IMR-90 (cell line): ENCODE measurements around the gene APAF1. TPM values are rescaled to one million over a fixed set of nuclear protein-coding genes. Genes with fewer than 3 reads are reported as not detected.

Experiments used
- ATAC-seq: fragments of 200-7000 bp; cut with Tn5 transposase; 2 replicates; pipeline ENCODE4 v1.9.1; 2020; ENCODE audit warnings: low read depth, mild to moderate bottlenecking, moderate library complexity
- BruUV-seq: library from RNA; stranded (reverse); fragments of 400-500 nt; replicated peaks from 2 replicates; lab custom pipeline; 2021; lab: Mats Ljungman, UMichigan
- CTCF ChIA-PET: fragments of 300-600 bp; formaldehyde crosslinking; extraction: SDS; loops from one replicate; lab custom pipeline; 2021; ENCODE audit warnings: antibody characterized with exemption; lab: Yijun Ruan, JAX
- POLR2A ChIA-PET: fragments of 300-600 bp; sonication (Branson Sonifier 250); formaldehyde crosslinking; loops from one replicate; lab custom pipeline; 2022; ENCODE audit warnings: antibody characterized with exemption; ENCODE audit not compliant: unreplicated experiment; lab: Charles Lee
- DNase-seq: peaks from one replicate; pipeline ENCODE4 v3.0.0; 2013
- H2AFZ ChIP-seq: replicated peaks from 2 replicates; pipeline ENCODE3; 2013; ENCODE audit warnings: low read length, mild to moderate bottlenecking; ENCODE audit not compliant: poor library complexity
- H2AK5ac ChIP-seq: 2 replicates; pipeline ENCODE4 v1.6.1; 2013; ENCODE audit warnings: low read depth, low read length, inconsistent platforms
- H2AK9ac ChIP-seq: replicated peaks from 2 replicates; pipeline ENCODE3; 2013; ENCODE audit warnings: mild to moderate bottlenecking, low read depth, low read length, moderate library complexity; ENCODE audit not compliant: poor library complexity
- H2BK120ac ChIP-seq: 2 replicates; pipeline ENCODE4 v1.6.1; 2013; ENCODE audit warnings: low read depth, low read length, inconsistent platforms
- H2BK15ac ChIP-seq: 3 replicates; pipeline ENCODE4 v1.6.1; 2013; ENCODE audit warnings: low read depth, low read length, inconsistent platforms
- H2BK20ac ChIP-seq: 2 replicates; pipeline ENCODE4 v1.6.1; 2013; ENCODE audit warnings: low read depth, mild to moderate bottlenecking, inconsistent platforms, low read length, moderate library complexity
- H2BK5ac ChIP-seq: 2 replicates; pipeline ENCODE4 v1.6.1; 2013; ENCODE audit warnings: mild to moderate bottlenecking, low read depth, low read length, inconsistent platforms; ENCODE audit not compliant: poor library complexity, severe bottlenecking
- H3K14ac ChIP-seq: replicated peaks from 2 replicates; pipeline ENCODE4 v1.6.1; 2013; ENCODE audit warnings: low read depth, low read length, inconsistent platforms
- H3K18ac ChIP-seq: 2 replicates; pipeline ENCODE4 v1.6.1; 2013; ENCODE audit warnings: low read depth, low read length, control low read depth
- H3K23ac ChIP-seq: 2 replicates; pipeline ENCODE4 v1.6.1; 2013; ENCODE audit warnings: low read depth, low read length, inconsistent platforms
- H3K27ac ChIP-seq: 2 replicates; pipeline ENCODE4 v1.5.1; 2013; ENCODE audit warnings: mild to moderate bottlenecking, control low read depth, low read length; ENCODE audit not compliant: insufficient read depth
- H3K27me3 ChIP-seq: 2 replicates; pipeline ENCODE4 v1.6.1; 2013; ENCODE audit warnings: low read length; ENCODE audit not compliant: control insufficient read depth, insufficient read depth
- H3K36me3 ChIP-seq: 2 replicates; pipeline ENCODE4 v1.6.1; 2013; ENCODE audit warnings: low read length, mixed read lengths; ENCODE audit not compliant: control insufficient read depth, insufficient read depth
- H3K4ac ChIP-seq: 2 replicates; pipeline ENCODE4 v1.6.1; 2013; ENCODE audit warnings: low read depth, low read length, inconsistent platforms
- H3K4me1 ChIP-seq: 2 replicates; pipeline ENCODE4 v1.6.1; 2013; ENCODE audit warnings: low read length, mixed read lengths; ENCODE audit not compliant: control insufficient read depth, insufficient read depth
- H3K4me2 ChIP-seq: 2 replicates; pipeline ENCODE4 v1.6.1; 2013; ENCODE audit warnings: low read depth, mild to moderate bottlenecking, control low read depth, low read length, moderate library complexity
- H3K4me3 ChIP-seq: 2 replicates; pipeline ENCODE4 v1.5.1; 2013; ENCODE audit warnings: low read depth, mild to moderate bottlenecking, control low read depth, low read length, moderate library complexity; ENCODE audit not compliant: insufficient read depth
- H3K56ac ChIP-seq: 2 replicates; pipeline ENCODE4 v1.6.1; 2013; ENCODE audit warnings: low read length, inconsistent platforms; ENCODE audit not compliant: insufficient read depth; ENCODE audit errors: extremely low read depth
- H3K79me1 ChIP-seq, 2 experiments: 2 replicates each; pipeline ENCODE4 v1.6.1; 2013; ENCODE audit warnings: low read length in 2 of 2, inconsistent platforms in 1 of 2, low read depth in 1 of 2
- H3K9ac ChIP-seq: 2 replicates; pipeline ENCODE4 v1.6.1; 2013; ENCODE audit warnings: low read depth, low read length, control low read depth
- H3K9me1 ChIP-seq: 2 replicates; pipeline ENCODE4 v1.6.1; 2013; ENCODE audit warnings: low read length, inconsistent platforms; ENCODE audit not compliant: insufficient read depth
- H3K9me3 ChIP-seq: 2 replicates; pipeline ENCODE4 v1.6.1; 2013; ENCODE audit warnings: low read length; ENCODE audit not compliant: control insufficient read depth, insufficient read depth
- H4K20me1 ChIP-seq: 2 replicates; pipeline ENCODE4 v1.6.1; 2013; ENCODE audit warnings: low read length, inconsistent platforms; ENCODE audit not compliant: insufficient read depth
- H4K5ac ChIP-seq: 2 replicates; pipeline ENCODE4 v1.6.1; 2013; ENCODE audit warnings: mild to moderate bottlenecking, low read depth, low read length, control low read depth
- H4K8ac ChIP-seq, 2 experiments: 2 replicates each; pipeline ENCODE4 v1.6.1; 2013; ENCODE audit warnings: low read depth in 2 of 2, low read length in 2 of 2, control low read depth in 1 of 2, inconsistent platforms in 1 of 2
- H4K91ac ChIP-seq: 2 replicates; pipeline ENCODE4 v1.6.1; 2013; ENCODE audit warnings: low read depth, low read length, inconsistent platforms; ENCODE audit not compliant: insufficient read depth
- CHD1 ChIP-seq: IDR thresholded peaks from 2 replicates; pipeline ENCODE4 v1.6.1; 2012; ENCODE audit warnings: low read depth, low read length, improper control_type of control experiment
- FOS ChIP-seq: fragments of 150-350 bp; IDR thresholded peaks from 2 replicates; pipeline ENCODE4 v1.6.1; 2016; ENCODE audit warnings: low read depth, low read length
- MAFK ChIP-seq: IDR thresholded peaks from 2 replicates; pipeline ENCODE4 v1.6.1; 2012; ENCODE audit warnings: low read depth, low read length, improper control_type of control experiment
- MAZ ChIP-seq: IDR thresholded peaks from 2 replicates; pipeline ENCODE4 v1.6.1; 2012; ENCODE audit warnings: low read depth, mild to moderate bottlenecking, low read length, improper control_type of control experiment, moderate library complexity, borderline replicate concordance
- POLR2A ChIP-seq: IDR thresholded peaks from 2 replicates; pipeline ENCODE4 v1.6.1; 2012; ENCODE audit warnings: mild to moderate bottlenecking, low read depth, low read length
- RCOR1 ChIP-seq: IDR thresholded peaks from 2 replicates; pipeline ENCODE4 v1.6.1; 2012; ENCODE audit warnings: mild to moderate bottlenecking, low read length, improper control_type of control experiment; ENCODE audit not compliant: insufficient replicate concordance
- RFX5 ChIP-seq: IDR thresholded peaks from 2 replicates; pipeline ENCODE4 v1.8.0; 2012; ENCODE audit warnings: low read depth, mild to moderate bottlenecking, low read length, moderate library complexity
- dilution Hi-C: fragments of 300-500 bp; cut with HindIII; formaldehyde crosslinking; loops from one replicate; pipeline ENCODE4 v1.14.3; 2018; ENCODE audit warnings: low sequenced_read_pairs; ENCODE audit not compliant: unreplicated experiment
- in situ Hi-C: fragments of 300-500 bp; cut with MboI; formaldehyde crosslinking; loops from 3 replicates; pipeline ENCODE4 v1.14.3; 2019; ENCODE audit warnings: low sequenced_read_pairs, inconsistent platforms, mixed read lengths
- intact Hi-C: fragments of 100-400 bp; cut with micrococcal nuclease; formaldehyde crosslinking; loops from 2 replicates; pipeline ENCODE4 v1.10.0; 2022
- polyA plus RNA-seq, 3 experiments: library from polyadenylated mRNA; depleted of rRNA; stranded (reverse); fragments of >200 nt; gene quantifications; 2 replicates each; pipeline ENCODE4 v1.2.3, GENCODE V29; 2012; ENCODE audit warnings: low replicate concordance in 1 of 3
- total RNA-seq: library from RNA; depleted of rRNA; stranded (reverse); fragments of >200 nt; gene quantifications from 2 replicates; pipeline ENCODE4 v1.2.3, GENCODE V29; 2012
- TF ChIP-seq, protein P1 (sequence below): fragments of 150-350 bp; IDR thresholded peaks from 2 replicates; pipeline ENCODE4 v1.6.1; 2017; ENCODE audit warnings: mild to moderate bottlenecking, antibody characterized with exemption, low read length, low read depth
- TF ChIP-seq, protein P2 (sequence below): conservative IDR thresholded peaks from 2 replicates; pipeline ENCODE4 v1.5.1; 2012; ENCODE audit warnings: mild to moderate bottlenecking, low read depth, low read length, improper control_type of control experiment

The APAF1 gene
- total and polyA plus RNA-seq, 2 of the 4 experiments (the other 2 are of a cell fraction) = 10.9 to 32.8 TPM

DNA sequence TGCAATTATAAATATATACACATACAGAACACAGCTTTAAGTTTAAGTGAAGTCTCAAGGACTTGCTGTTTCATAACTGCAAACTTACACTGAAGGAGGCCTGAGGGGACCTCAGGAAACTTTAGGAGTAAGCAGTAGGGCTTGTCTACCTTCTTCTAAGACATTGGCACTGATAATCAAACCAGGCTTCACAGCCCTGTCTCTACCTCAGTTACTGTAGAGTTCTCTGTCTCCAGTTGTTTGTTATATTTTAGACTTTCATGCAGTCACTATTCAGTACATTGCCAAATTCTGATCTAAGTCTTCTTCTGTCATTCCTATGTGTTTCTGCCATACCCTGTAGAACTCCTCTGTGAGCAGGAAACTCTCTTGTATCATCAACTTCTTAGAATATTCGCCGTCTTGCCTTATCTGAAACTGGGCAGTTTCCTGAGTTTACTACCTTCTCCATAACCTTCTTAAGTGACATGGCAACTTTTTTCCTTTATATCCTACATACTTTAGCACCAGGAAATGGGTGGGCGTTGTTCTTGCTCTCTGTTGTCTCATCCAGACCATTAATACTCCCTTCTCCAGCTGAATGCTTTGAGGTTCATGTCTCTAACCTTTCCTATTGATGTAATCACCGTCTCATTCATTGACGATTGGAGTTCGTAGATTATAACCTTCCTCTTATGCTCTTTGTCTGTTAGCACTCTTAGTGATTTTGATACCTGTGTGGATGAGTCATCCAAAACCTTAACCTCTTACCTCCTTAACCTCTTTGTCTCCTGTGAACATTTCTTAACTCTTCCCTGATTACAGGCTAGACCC lies 11.4 kb downstream of the APAF1 start (continued):
- TF ChIP-seq RCOR1 = no peak

DNA sequence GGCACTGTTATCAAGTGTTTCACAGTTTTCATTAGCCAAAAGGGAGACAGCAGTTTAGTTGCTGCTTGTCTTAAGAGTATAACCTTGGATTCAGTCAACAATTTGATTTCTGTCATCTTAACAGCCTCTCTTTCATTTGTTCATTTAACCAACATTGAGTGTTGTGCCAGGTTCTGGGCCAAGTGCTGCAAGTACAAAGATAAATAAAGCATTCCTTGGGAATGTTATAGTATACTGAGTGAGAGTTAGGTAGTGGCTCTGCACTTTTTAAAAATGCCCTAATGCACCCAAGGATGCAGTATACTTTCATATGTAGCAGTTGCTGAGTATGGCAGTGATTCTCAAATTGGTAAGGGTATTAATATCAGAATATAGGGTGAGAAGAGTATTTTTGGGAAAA lies 15.4 kb downstream of the APAF1 start:
- Histone ChIP-seq H2AK5ac (no peak overlapping the region), H3K4me2 (no peak overlapping the region), H3K4me3 (no peak overlapping the region), H4K8ac (no peak overlapping the region), H3K36me3 (peaks cover 32% of the 10 kb centered on the region), H4K91ac (no peak overlapping the region), H3K4me1 (no peaks in the 10 kb centered on the region), H3K9me1 (no peaks in the 10 kb centered on the region), H3K14ac (no peak overlapping the region), H3K18ac (no peak overlapping the region), H4K5ac (no peak overlapping the region), H3K9me3 (no peaks in the 10 kb centered on the region), H3K9ac (no peak overlapping the region), H2BK20ac (no peak overlapping the region), H3K27ac (no peak overlapping the region), H2AFZ (no peak overlapping the region), H2AK9ac (no peak overlapping the region), H2BK120ac (no peak overlapping the region), H2BK15ac (no peak overlapping the region), H2BK5ac (no peak overlapping the region), H3K56ac (no peak overlapping the region), H4K20me1 (no peaks in the 10 kb centered on the region), H3K27me3 (no peaks in the 10 kb centered on the region), H3K79me1 (peaks cover 15 to 21% of the 10 kb centered on the region in 2 experiments), H3K4ac (no peak overlapping the region), H3K23ac (no peak overlapping the region)
- peak; percentile 74 for ATAC-seq
- ChIA-PET CTCF (no interaction called here), POLR2A (no interaction called here)
- intact Hi-C loops (no loop called here), dilution Hi-C loops (no loop called here), in situ Hi-C loops (no loop called here)
- BruUV-seq = no TSS peak
- DNase-seq = no peak
- TF ChIP-seq MAFK (no peak), POLR2A (no peak), CHD1 (no peak), MAZ (no peak), RCOR1 (no peak), RFX5 (no peak), FOS (no peak)
- TF ChIP-seq, protein P1, sequence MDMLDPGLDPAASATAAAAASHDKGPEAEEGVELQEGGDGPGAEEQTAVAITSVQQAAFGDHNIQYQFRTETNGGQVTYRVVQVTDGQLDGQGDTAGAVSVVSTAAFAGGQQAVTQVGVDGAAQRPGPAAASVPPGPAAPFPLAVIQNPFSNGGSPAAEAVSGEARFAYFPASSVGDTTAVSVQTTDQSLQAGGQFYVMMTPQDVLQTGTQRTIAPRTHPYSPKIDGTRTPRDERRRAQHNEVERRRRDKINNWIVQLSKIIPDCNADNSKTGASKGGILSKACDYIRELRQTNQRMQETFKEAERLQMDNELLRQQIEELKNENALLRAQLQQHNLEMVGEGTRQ = no peak
- TF ChIP-seq, protein P2, sequence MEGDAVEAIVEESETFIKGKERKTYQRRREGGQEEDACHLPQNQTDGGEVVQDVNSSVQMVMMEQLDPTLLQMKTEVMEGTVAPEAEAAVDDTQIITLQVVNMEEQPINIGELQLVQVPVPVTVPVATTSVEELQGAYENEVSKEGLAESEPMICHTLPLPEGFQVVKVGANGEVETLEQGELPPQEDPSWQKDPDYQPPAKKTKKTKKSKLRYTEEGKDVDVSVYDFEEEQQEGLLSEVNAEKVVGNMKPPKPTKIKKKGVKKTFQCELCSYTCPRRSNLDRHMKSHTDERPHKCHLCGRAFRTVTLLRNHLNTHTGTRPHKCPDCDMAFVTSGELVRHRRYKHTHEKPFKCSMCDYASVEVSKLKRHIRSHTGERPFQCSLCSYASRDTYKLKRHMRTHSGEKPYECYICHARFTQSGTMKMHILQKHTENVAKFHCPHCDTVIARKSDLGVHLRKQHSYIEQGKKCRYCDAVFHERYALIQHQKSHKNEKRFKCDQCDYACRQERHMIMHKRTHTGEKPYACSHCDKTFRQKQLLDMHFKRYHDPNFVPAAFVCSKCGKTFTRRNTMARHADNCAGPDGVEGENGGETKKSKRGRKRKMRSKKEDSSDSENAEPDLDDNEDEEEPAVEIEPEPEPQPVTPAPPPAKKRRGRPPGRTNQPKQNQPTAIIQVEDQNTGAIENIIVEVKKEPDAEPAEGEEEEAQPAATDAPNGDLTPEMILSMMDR = no peak
